Fibroblast of pulmonary artery (primary cell): ENCODE results near the gene PRR23E.

Experiments used
- DNase-seq: peaks from one replicate; pipeline ENCODE4 v3.0.0-alpha.2; 2010; ENCODE audit warnings: low read depth
- H3K4me3 ChIP-seq: replicated peaks from 2 replicates; pipeline ENCODE4 v1.5.1; 2011; ENCODE audit warnings: low read depth, mild to moderate bottlenecking, control low read depth, low read length, moderate library complexity
- TF ChIP-seq, protein P1 (sequence below): IDR thresholded peaks from 2 replicates; pipeline ENCODE4 v1.5.1; 2011; ENCODE audit warnings: mild to moderate bottlenecking, control low read depth, low read length, inconsistent platforms; ENCODE audit errors: missing control alignments

Gene PRR23E

DNA sequence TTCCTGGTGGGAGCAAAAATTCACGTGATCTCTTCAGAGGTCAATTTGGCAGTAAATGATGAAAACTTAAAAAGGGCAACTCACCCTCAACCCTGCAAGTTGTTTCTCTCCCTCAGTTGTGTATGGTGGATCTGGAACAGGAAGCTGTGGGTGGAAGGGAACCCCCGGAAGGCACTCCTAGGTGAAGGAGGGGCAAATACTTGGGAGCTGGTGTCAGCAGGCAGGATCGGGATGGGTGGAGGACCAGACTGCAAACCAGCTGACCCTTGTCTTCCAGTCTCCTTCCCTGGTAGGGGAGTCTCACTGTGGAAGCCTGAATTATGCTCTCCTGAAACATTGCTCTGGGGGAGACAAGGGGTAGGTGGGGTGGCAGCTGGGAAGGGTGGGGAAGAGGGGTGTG lies 33.5 kb downstream of the PRR23E start:
- TF ChIP-seq, protein P1, sequence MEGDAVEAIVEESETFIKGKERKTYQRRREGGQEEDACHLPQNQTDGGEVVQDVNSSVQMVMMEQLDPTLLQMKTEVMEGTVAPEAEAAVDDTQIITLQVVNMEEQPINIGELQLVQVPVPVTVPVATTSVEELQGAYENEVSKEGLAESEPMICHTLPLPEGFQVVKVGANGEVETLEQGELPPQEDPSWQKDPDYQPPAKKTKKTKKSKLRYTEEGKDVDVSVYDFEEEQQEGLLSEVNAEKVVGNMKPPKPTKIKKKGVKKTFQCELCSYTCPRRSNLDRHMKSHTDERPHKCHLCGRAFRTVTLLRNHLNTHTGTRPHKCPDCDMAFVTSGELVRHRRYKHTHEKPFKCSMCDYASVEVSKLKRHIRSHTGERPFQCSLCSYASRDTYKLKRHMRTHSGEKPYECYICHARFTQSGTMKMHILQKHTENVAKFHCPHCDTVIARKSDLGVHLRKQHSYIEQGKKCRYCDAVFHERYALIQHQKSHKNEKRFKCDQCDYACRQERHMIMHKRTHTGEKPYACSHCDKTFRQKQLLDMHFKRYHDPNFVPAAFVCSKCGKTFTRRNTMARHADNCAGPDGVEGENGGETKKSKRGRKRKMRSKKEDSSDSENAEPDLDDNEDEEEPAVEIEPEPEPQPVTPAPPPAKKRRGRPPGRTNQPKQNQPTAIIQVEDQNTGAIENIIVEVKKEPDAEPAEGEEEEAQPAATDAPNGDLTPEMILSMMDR = no peak
- H3K4me3 ChIP-seq = no peak overlapping the region
- DNase-seq = no peak

GRCh38 chr3:127226946-127227842 lies 34.3 kb downstream of the PRR23E start:
- no peak for DNase-seq
- TF ChIP-seq, protein P1 = no peak
- H3K4me3 ChIP-seq = no peak overlapping the region

- no peak for DNase-seq
- TF ChIP-seq, protein P1 = no peak
- H3K4me3 ChIP-seq = no peak overlapping the region
Measured at GRCh38 chr3:127228866-127229265, 35.9 kb downstream of the PRR23E start.

- TF ChIP-seq, protein P1 = no peak
- peak; percentile 9 for DNase-seq
- no peak overlapping the region for H3K4me3 ChIP-seq
Measured at GRCh38 chr3:127233371-127233770, 40.4 kb downstream of the PRR23E start.

DNA sequence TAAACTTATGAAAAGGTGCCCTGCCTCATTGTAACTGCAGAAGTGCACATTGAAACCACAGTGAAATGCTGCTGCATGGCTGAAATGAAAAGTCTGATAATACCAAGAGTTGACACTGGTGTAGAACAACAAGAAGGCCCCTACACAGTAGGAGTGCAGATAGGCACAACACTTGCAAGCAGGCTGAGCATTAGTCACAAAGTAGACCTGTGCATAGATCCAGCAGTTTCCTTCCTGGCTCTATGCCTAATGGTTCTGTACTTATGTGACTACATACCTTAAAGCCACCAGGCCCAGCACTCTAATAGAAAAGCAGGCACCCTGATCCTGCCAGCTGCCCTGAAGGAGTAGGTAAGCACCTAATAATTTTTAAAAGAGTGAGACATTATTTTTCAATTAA lies 41.8 kb downstream of the PRR23E start:
- no peak overlapping the region for H3K4me3 ChIP-seq
- TF ChIP-seq, protein P1 = no peak
- DNase-seq = no peak

- no peak overlapping the region for H3K4me3 ChIP-seq
- TF ChIP-seq, protein P1 = no peak
- DNase-seq = no peak
Measured at GRCh38 chr3:127235706-127236105, 42.8 kb downstream of the PRR23E start.

- no peak for DNase-seq
- TF ChIP-seq, protein P1 = no peak
- no peak overlapping the region for H3K4me3 ChIP-seq
Measured at GRCh38 chr3:127237835-127238234, 44.9 kb downstream of the PRR23E start.
